Ureter (tissue), 1 donor: Measurements from ENCODE around the gene ABHD2. TPM values are rescaled to one million over a fixed set of nuclear protein-coding genes. Genes with fewer than 3 reads are reported as not detected.
"Not testable (repeated sequence)": the region's sequence is repeated elsewhere in the genome, so short reads cannot be mapped to it uniquely, and the experiment has no call there.

Source experiments
- DNase-seq: peaks from one replicate; pipeline ENCODE4 v3.0.0-alpha.2; 2020; ENCODE audit warnings: low spot score
- total RNA-seq: library from RNA; stranded (reverse); gene quantifications from one replicate; pipeline ENCODE4 v1.2.4, GENCODE V29; 2023
- donor health status: DM: yes; HTN: yes; CAD: no.

Gene ABHD2
- total RNA-seq, 1 donor from 2014 or later: 134 TPM

DNA sequence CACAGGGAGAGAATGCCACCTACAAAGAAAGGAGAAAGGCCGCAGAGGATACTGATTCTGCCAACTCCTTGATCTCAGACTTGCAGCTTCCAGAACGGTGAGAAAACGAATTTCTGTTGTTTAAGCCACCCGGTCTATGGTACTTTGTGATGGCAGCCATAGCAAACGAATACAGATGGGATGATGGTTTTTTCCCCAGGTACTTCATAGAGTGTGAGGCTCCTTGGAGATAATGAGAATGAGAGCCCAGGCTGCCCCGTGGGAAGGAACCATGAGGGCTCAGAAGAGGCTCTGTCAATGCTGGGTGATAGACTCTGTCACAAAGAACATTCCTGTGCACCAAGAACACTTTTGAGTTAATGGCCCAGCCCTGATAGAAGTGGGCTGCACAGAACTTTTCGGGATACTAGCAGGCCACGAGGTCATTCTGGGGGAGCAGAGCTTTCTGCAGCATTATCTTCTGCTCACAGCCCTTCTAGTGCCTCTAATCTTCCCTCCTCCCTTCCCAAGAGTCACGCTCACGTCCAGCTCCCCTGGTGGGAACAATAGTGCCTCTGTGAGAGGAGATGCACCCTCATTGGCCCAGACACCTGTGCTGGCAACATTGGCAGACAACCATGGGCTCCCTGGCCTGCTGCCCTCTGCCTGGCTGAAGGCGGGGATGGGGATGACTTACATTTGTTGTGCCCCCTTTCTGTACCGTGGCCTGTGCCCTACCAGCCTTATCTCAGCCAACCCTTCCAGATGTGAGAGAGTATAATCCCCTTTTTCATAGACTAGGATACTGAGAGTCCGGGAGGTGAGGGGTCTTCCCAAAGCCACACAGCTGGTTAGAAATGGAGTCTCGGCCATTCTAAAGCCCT lies 138.3 kb downstream of the ABHD2 start:
- DNase-seq: no peak

DNA sequence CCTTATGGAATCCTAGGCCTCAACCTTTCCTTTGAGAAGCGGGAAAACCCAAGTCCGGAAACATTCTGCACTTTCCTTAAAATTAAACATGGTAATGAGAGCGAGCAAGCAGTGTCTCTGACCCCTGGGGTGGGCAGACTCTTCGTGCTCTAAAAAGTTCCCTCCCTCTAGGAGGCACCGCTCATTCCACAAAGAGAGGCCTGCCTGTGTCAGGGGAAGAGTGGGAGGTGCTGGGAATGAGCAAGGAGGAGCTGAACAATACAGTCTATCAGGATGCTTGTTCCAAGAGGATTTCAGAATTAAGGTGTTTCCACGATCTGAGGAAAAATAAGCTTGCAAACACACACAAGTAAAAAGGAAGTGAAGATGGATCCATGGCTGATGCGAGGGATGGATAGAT lies 139.2 kb downstream of the ABHD2 start:
- DNase-seq: no peak

DNA sequence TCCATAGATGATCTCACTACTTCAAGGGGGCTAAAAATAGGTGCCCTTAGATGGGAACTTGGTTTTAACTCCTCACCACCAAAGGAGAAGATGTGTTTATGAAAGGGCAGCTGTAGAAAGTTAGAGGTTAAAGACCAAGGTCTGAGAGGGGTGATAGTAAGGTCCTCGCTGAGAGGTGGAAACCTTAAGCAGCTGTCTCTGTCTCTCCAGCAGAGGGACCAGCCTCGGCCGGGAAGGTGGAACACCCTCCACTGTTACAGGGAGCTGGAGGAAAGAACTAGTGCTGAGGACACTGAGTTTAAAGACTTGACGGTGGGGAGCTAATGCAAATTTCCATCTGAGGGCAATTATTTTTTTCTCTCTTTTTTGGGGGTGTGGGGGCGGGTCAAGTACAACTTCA lies 142.0 kb downstream of the ABHD2 start:
- DNase-seq: no peak

DNA sequence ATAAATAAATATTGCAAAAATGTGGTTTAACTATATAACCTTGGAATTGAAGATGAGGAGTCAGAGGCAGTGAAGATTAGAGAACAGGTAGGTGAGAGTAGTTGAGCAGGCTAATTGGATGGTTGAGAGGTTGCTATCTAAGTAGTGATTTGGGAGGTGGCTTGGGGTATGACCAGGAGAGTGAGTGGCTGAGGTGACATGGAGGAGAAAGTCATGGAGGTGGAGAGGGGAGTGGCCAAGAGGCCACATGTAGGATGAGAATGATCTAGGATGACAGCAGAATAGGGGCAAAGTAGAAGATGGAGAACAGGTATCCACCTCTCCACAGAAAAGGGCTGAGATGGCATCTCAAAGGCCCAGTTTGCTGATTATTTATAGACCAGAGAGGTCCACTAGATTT lies 143.6 kb downstream of the ABHD2 start:
- DNase-seq: no peak

DNA sequence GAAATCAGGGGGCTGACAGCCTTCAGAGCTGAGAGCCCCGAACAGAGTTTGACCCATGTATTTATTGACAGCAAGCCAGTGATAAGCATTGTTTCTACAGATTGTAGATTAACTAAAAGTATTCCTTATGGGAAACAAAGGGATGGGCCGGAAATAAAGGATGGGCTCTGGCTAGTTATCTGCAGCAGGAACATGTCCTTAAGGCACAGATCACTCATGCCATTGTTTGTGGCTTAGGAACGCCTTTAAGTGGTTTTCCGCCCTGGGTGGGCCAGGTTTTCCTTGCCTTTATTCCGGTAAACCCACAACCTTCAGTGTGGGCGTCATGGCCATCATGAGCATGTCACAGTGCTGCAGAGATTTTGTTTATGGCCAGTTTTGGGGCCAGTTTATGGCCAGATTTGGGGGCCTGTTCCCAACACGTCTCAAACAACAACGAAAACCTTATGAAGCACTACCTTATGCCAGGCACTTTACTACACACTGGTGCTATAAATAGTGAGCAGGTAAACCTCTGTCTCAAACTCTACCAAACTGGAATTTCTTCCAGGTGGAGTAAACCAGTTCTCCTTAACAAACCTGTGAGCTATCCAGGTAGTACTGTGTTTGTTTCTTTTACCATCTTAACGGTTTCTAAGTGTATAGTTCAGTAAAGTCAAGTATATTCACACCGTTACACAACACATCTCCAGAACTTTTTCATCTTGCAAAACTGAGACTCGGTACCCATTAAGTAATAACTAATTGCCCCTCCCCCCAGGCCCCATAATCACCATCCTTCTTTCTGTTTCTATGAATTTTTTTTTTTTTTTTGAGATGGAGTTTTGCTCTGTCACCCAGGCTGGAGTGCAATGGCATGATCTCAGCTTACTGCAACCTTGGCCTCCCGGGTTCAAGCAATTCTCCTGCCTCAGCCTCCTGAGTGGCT lies 151.9 kb downstream of the ABHD2 start:
- DNase-seq: not testable (repeated sequence)

DNA sequence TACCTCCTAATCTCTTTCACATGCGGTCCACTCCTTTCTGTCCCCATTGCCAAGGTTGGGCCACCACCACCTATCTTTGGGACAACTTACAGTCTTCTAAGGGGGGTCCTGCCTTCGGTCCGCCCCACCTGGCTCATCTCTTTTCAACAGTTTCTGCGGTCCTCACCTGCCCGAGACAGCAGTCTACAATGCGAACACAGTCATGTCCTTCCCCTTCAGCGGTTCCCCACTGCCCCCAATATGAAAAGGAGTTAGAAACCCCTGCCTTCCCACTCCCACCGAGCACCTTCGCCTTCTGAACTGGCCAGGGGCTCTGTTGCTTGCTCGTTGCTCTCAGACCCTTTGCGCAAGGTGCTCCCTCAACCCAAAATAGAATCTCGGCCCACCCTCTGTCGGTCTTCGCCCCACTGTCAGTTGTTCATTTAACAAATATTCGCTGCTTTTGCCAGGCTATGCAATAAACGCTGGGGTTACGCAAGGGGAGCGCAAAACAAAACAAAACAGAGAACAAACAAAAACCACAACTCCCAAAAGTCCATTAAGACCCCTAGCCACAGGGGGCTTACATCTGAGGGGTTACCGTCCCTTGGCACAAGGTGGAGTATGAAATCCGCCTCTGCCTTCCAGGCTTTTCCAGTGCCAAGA lies 154.9 kb downstream of the ABHD2 start:
- no peak for DNase-seq

DNA sequence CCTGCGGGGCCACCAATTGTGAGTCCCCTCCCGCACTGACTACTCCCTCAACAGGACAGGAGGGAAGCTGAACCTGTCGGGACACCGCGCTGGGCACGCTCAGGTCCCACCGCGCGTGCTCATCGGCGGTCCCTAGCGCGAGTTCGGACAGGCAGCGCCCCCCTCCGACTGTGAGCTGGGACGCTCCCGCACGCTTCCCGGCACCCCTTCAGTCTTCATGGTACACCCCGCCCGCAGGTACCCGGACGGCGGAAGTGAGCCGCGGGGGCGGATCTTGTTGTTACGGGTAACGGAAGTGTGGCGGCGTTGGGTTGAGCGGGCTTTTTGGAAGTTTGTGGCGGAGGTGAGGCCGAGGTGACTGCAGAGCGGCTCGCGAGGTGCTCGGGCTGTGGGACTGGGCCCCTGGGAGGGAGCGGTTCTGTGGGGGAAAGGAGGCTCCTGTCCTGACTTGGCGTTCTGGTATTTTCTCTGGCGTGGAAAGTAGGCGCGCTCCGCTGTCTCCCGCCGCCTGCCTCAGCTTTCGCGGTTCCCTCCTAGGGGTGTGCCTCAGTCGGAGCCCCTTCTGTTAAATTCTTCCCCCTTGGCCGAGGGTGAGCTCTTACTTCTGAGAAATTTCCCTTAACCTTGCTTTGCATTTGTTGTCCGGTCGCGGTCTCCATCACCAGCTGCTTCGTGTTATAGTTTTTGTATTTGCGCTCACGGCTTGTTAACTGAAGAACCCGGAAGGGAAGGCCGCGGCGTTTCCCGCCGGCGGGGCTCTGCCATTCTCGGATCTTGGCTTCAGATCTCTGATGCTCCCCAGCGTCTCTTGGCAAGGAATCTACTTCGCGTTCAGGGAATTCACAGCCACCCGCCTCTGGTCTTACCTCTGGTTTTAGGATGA lies 155.7 kb downstream of the ABHD2 start, which contains the start of gene FANCI:
Gene FANCI, plus strand, starts transcription at position 289 of the 883 bp plus-strand sequence. CDS start 3,669 bp downstream, outside the sequence.
- peak; percentile 96 for DNase-seq

DNA sequence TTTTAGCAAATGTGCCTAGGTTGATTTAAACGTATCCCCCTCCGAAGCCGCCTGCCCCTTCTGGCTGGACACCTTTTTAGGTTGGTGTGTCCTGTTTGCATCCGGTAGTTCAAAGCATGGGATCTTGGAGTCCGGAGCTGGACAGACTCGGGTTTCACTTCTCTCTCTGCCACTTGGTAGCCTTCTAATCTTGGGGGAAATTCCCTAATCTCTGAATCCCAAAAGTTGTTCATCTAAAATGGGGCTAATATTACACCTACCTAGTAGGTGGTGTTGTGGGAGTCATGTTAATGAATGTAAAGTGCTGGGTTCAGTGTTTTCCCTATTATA lies 156.3 kb downstream of the ABHD2 start:
- no peak for DNase-seq

DNA sequence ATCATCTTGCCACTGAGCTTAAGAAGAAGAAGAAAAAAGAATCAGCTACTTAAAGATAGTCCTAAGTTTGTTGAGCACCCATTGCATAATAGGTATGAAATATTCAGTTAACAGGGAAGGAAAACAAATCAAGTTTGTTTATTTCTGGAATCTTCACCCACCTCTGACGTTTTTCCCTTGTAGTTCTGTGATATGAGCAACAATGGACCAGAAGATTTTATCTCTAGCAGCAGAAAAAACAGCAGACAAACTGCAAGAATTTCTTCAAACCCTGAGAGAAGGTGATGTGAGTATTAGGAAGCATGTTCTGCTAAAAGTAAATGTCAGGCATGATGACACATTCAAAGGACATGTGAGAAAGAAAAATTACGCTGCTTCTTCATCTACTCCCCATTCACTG lies 159.2 kb downstream of the ABHD2 start:
- DNase-seq: no peak

DNA sequence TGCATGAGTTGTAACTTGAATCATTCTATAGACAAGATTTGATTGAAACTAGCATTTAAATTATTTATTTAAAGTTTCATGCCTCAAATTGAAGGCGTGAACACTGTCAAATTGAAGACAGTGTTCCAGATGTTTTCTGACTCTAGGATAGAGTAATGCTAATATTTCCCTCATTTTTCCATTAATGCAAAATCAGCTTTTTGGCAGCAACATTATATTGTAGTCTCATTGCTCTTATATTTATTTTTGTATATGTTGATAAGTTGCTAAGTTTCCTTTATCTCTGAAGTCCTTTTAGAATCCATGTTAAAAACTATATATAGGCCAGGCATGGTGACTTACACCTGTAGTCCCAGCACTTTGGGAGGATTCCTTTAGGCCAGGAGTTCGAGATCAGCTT lies 160.3 kb downstream of the ABHD2 start:
- no peak for DNase-seq

DNA sequence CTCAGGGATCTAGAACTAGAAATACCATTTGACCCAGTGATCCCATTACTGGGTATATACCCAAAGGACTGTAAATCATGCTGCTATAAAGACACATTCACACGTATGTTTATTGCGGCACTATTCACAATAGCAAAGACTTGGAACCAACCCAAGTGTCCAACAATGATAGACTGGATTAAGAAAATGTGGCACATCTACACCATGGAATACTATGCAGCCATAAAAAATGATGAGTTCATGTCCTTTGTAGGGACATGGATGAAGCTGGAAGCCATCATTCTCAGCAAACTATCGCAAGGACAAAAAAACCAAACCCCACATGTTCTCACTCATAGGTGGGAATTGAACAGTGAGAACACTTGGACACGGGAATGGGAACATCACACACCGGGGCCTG lies 161.9 kb downstream of the ABHD2 start:
- not testable (repeated sequence) for DNase-seq

Other genes starting within 250 kb of the ABHD2 start
- 8.5 TPM for gene HAPLN3, start 192.9 kb upstream of the ABHD2 start, total RNA-seq
- 165 TPM for gene MFGE8, start 175.1 kb upstream of the ABHD2 start, total RNA-seq
- not detected for gene RLBP1, start 133.1 kb downstream of the ABHD2 start, total RNA-seq
- 8.2 TPM for gene FANCI, start 155.5 kb downstream of the ABHD2 start, total RNA-seq
- 64.8 TPM for gene POLG, start 246.4 kb downstream of the ABHD2 start, total RNA-seq